GM23248 (cell line): ENCODE data around the gene LIM2. TPM values are rescaled to one million over a fixed set of nuclear protein-coding genes. Genes with fewer than 3 reads are reported as not detected.

ENCODE experiments used
- DNase-seq: peaks from one replicate; pipeline ENCODE4 v3.0.0-alpha.2; 2015
- H2AFZ ChIP-seq: fragments of 200-600 bp; sonication (generic); 2 replicates; pipeline ENCODE4 v1.6.1; 2016; ENCODE audit warnings: antibody characterized with exemption
- H3F3A ChIP-seq: fragments of 200-600 bp; sonication (generic); 2 replicates; pipeline ENCODE4 v1.6.1; 2016; ENCODE audit warnings: mild to moderate bottlenecking, antibody characterized with exemption, mixed run types; ENCODE audit not compliant: insufficient read depth
- H3K27ac ChIP-seq: fragments of 200-600 bp; sonication (generic); 2 replicates; pipeline ENCODE4 v1.5.1; 2016; ENCODE audit warnings: mild to moderate bottlenecking
- H3K27me3 ChIP-seq: fragments of 200-600 bp; sonication (generic); replicated peaks from 2 replicates; pipeline ENCODE4 v1.6.1; 2016; ENCODE audit warnings: mild to moderate bottlenecking; ENCODE audit not compliant: insufficient read depth
- H3K36me3 ChIP-seq: fragments of 200-600 bp; sonication (generic); 2 replicates; pipeline ENCODE4 v1.6.1; 2016; ENCODE audit warnings: low read depth, mild to moderate bottlenecking
- H3K4me1 ChIP-seq: fragments of 200-600 bp; sonication (generic); 2 replicates; pipeline ENCODE4 v1.6.1; 2016; ENCODE audit warnings: mild to moderate bottlenecking; ENCODE audit not compliant: insufficient read depth
- H3K4me2 ChIP-seq: fragments of 200-600 bp; sonication (generic); one replicate; pipeline ENCODE4 v1.6.1; 2016; ENCODE audit warnings: mild to moderate bottlenecking; ENCODE audit not compliant: unreplicated experiment
- H3K4me3 ChIP-seq: fragments of 200-600 bp; sonication (generic); 2 replicates; pipeline ENCODE4 v1.5.1; 2016; ENCODE audit warnings: mild to moderate bottlenecking
- H3K79me2 ChIP-seq: fragments of 200-600 bp; sonication (generic); 2 replicates; pipeline ENCODE4 v1.6.1; 2016; ENCODE audit warnings: mild to moderate bottlenecking; ENCODE audit not compliant: insufficient read depth
- H3K9ac ChIP-seq: fragments of 200-600 bp; sonication (generic); 2 replicates; pipeline ENCODE4 v1.6.1; 2016; ENCODE audit warnings: mild to moderate bottlenecking
- H3K9me2 ChIP-seq: fragments of 200-600 bp; sonication (generic); 2 replicates; pipeline ENCODE4 v1.6.1; 2016; ENCODE audit warnings: mixed run types, mild to moderate bottlenecking, moderate library complexity; ENCODE audit not compliant: insufficient read depth
- H3K9me3 ChIP-seq: fragments of 200-600 bp; sonication (generic); one replicate; pipeline ENCODE4 v1.6.1; 2017; ENCODE audit warnings: low read depth
- H4K20me1 ChIP-seq: fragments of 200-600 bp; sonication (generic); 2 replicates; pipeline ENCODE4 v1.6.0; 2016; ENCODE audit not compliant: insufficient read depth
- EZH2 ChIP-seq: fragments of 200-600 bp; sonication (generic); IDR thresholded peaks from 2 replicates; pipeline ENCODE4 v1.6.1; 2018; ENCODE audit warnings: antibody characterized with exemption, mild to moderate bottlenecking; ENCODE audit not compliant: insufficient read depth, poor library complexity, severe bottlenecking
- EZH2phosphoT487 ChIP-seq: fragments of 200-600 bp; sonication (generic); IDR thresholded peaks from 2 replicates; pipeline ENCODE4 v1.6.1; 2018; ENCODE audit warnings: antibody characterized with exemption, moderate library complexity, mild to moderate bottlenecking, low read depth; ENCODE audit not compliant: insufficient read depth
- WGBS, 2 experiments: methylation state at CpG; one replicate each; pipeline ENCODE4 v1.1.6; 2015 to 2017; ENCODE audit warnings: low lambda C conversion rate in 2 of 2, low coverage in 1 of 2; ENCODE audit errors: missing lambda C conversion rate in 2 of 2; 5-methylcytosine and 5-hydroxymethylcytosine counted together
- in situ Hi-C: fragments of 300-500 bp; cut with MboI; formaldehyde crosslinking; loops from 2 replicates; pipeline ENCODE4 v1.15.0; 2020
- polyA plus RNA-seq: library from polyadenylated mRNA; unstranded; fragments of >200 nt; fragmentation: Nextera tagmentation; extraction: Ambion mirVana; gene quantifications from 2 replicates; pipeline ENCODE4 v1.2.1, GENCODE V29; 2016
- total RNA-seq: library from RNA; depleted of rRNA; stranded (reverse); fragments of >200 nt; shearing (Covaris generic); gene quantifications from 2 replicates; pipeline ENCODE4 v1.2.3, GENCODE V29; 2014

The LIM2 gene
- total and polyA plus RNA-seq, 2 experiments from 2014 or later, result not detected

DNA sequence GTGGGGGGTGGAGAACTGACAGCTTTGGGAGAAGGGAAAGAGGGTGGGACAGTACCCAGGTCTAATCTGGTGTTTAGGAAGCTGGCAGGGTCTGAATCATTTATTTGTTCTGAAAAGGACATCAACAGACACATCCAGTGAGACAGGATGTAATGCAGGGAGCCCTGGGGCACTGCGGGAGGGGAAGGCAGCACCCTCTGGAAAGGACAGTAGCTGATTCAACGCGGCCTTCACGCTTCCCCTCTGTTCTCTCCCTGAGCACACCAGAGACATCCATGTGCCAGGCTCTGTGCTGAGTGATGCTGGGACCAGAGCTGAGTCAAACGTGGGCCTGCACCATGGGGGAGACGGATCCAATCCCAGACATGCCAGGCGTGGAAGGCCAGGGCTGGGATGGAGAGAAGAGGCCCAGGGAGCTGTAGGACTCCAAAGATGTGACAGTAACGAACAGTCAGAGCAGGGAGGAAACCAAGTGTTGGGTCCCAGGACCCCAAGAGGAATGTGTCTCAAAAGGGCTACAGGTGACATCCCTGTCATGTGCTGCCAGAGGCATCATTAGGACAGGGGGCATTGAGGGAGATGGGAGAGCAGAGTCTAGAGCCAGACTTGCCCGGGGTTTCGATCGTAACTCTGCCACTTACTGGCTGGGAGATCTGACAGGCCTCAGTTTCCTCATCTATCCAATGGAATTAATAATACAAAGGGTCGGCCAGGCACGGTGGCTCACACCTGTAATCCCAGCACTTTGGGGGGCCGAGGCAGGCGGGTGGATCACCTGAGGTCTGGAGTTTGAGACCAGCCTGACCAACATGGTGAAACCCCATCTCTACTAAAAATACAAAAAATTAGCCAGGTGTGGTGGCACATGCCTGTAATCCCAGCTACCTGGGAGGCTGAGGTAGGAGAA is 23.3 kb downstream of the LIM2 start:
- TF ChIP-seq EZH2phosphoT487, result no peak
- no peak for TF ChIP-seq EZH2
- peaks cover 62% of the 10 kb centered on the region for H3K79me2 ChIP-seq
- H3K4me3 ChIP-seq, result peak overlapping the region; percentile 77
- peaks cover 20% of the 10 kb centered on the region for H3K4me1 ChIP-seq
- H3K27ac ChIP-seq, result peak overlapping the region; percentile 88
- no peaks in the 10 kb centered on the region for H4K20me1 ChIP-seq
- H3K9me3 ChIP-seq, result no peaks in the 10 kb centered on the region
- peak overlapping the region; percentile 94 for H3K4me2 ChIP-seq
- H3K9me2 ChIP-seq, result no peaks in the 10 kb centered on the region
- H3F3A ChIP-seq, result peaks cover 10% of the 10 kb centered on the region
- no peak overlapping the region for H2AFZ ChIP-seq
- DNase-seq, result peak; percentile 29
- in situ Hi-C loops, result no loop called here
- 74 to 76% methylated on average over 15 of the region's 15 CpGs for WGBS, 2 experiments
- H3K36me3 ChIP-seq, result no peaks in the 10 kb centered on the region
- H3K9ac ChIP-seq, result peak overlapping the region; percentile 95
- no peaks in the 10 kb centered on the region for H3K27me3 ChIP-seq

DNA sequence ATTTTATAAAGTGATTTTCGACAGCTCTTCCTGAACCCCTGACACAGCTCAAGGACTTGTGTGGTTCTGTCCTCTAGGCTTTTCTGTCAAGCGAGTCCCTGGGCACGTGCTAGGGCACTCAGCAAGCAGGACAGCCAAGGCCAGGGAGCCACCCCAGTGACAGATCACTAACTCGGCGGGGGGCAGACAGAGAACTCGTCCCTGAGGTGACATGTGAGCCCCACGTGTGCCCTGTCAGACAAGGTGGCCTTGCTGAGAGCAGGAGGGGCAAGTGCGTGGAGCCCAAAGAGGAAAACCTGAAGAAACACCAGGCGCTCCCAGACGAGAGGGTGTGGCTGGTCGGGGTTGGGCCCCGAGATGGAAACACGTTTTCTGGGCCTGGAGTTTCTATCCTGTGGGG is 26.5 kb downstream of the LIM2 start:
- Histone ChIP-seq H3K9me3 (no peaks in the 10 kb centered on the region), H3K27ac (no peak overlapping the region), H3K4me2 (no peak overlapping the region), H3K9ac (no peak overlapping the region), H3K9me2 (no peaks in the 10 kb centered on the region), H3K27me3 (no peaks in the 10 kb centered on the region), H3K36me3 (no peaks in the 10 kb centered on the region), H3K4me3 (no peak overlapping the region), H4K20me1 (no peaks in the 10 kb centered on the region), H3K79me2 (peaks cover 75% of the 10 kb centered on the region), H2AFZ (no peak overlapping the region), H3F3A (peaks cover 18% of the 10 kb centered on the region), H3K4me1 (peaks cover 27% of the 10 kb centered on the region)
- WGBS, 2 experiments, result 77 to 83% methylated on average over 13 of the region's 13 CpGs
- TF ChIP-seq EZH2, result no peak
- in situ Hi-C loops, result no loop called here
- no peak for DNase-seq

DNA sequence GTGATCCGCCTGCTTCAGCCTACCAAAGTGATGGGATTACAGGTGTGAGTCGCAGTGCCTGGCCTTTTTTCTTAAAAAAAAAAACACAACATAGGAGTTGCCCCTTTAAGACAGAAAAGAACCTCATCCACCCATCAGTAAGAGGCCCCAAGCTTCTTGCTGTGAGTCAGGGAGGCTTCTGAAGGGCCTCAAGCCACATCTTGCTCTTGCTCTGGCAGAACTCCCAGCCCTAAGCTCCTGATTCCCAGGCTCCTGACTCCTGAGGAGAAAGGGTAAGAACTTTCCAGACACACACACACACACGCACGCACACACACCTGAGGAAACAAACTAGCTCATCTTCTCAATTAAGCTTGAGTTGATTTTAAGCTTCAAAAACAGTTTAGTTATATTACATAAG is 28.5 kb downstream of the LIM2 start:
- Histone ChIP-seq H3K9me2 (no peaks in the 10 kb centered on the region), H3K27ac (peak overlapping the region; percentile 85), H3K9me3 (no peaks in the 10 kb centered on the region), H3K36me3 (no peaks in the 10 kb centered on the region), H4K20me1 (no peaks in the 10 kb centered on the region), H3F3A (peaks cover 18% of the 10 kb centered on the region), H3K4me2 (peak overlapping the region; percentile 21), H3K27me3 (no peaks in the 10 kb centered on the region), H3K9ac (peak overlapping the region; percentile 54), H3K79me2 (peaks cover 70% of the 10 kb centered on the region), H3K4me3 (no peak overlapping the region), H2AFZ (no peak overlapping the region), H3K4me1 (peaks cover 17% of the 10 kb centered on the region)
- TF ChIP-seq EZH2 (no peak), EZH2phosphoT487 (no peak)
- in situ Hi-C loops, result no loop called here
- WGBS, 2 experiments, result 73 to 81% methylated on average over 4 of the region's 4 CpGs
- peak; percentile 96 for DNase-seq

GRCh38 chr19:51357952-51358351 is 29.8 kb downstream of the LIM2 start:
- H3K9me2 ChIP-seq, result no peaks in the 10 kb centered on the region
- WGBS, 2 experiments, result 88% methylated on average over 7 of the region's 7 CpGs

More at GRCh38 chr19:51357952-51358351, 29.8 kb downstream of the LIM2 start:
- no peak for DNase-seq
- peaks cover 14% of the 10 kb centered on the region for H3K4me1 ChIP-seq
- H3K9ac ChIP-seq, result no peak overlapping the region
- H3K9me3 ChIP-seq, result no peaks in the 10 kb centered on the region
- H3K36me3 ChIP-seq, result no peaks in the 10 kb centered on the region
- in situ Hi-C loops, result no loop called here
- peaks cover 18% of the 10 kb centered on the region for H3F3A ChIP-seq
- H2AFZ ChIP-seq, result no peak overlapping the region
- H3K79me2 ChIP-seq, result peaks cover 58% of the 10 kb centered on the region
- H3K27me3 ChIP-seq, result no peaks in the 10 kb centered on the region
- no peaks in the 10 kb centered on the region for H4K20me1 ChIP-seq
- TF ChIP-seq EZH2 (no peak), EZH2phosphoT487 (no peak)
- H3K4me2 ChIP-seq, result no peak overlapping the region
- H3K4me3 ChIP-seq, result no peak overlapping the region
- H3K27ac ChIP-seq, result no peak overlapping the region
